GM12878 (cell line): ENCODE results near the gene DSG4. TPM values are rescaled to one million over a fixed set of nuclear protein-coding genes. Genes with fewer than 3 reads are reported as not detected.

Experiments
- ATAC-seq: fragments of 200-7000 bp; cut with Tn5 transposase; 3 replicates; pipeline ENCODE4 v1.9.1; 2020; ENCODE audit warnings: mild to moderate bottlenecking, moderate library complexity
- BruUV-seq: library from RNA; stranded (reverse); fragments of 400-500 nt; replicated peaks from 2 replicates; lab custom pipeline; 2021; lab: Mats Ljungman, UMichigan
- CTCF ChIA-PET: fragments of 300-600 bp; sonication (Branson Sonifier 250); formaldehyde crosslinking; extraction: SDS; loops from one replicate; lab custom pipeline; 2021; ENCODE audit warnings: inconsistent platforms; lab: Yijun Ruan, JAX
- POLR2A ChIA-PET: fragments of 350-600 bp; formaldehyde crosslinking; extraction: SDS; loops from one replicate; lab custom pipeline; 2021; ENCODE audit warnings: inconsistent platforms; lab: Charles Lee
- RAD21 ChIA-PET: fragments of 300-600 bp; sonication (Branson Sonifier 250); formaldehyde crosslinking; loops from one replicate; lab custom pipeline; 2023; ENCODE audit warnings: antibody characterized with exemption; ENCODE audit not compliant: unreplicated experiment; lab: Charles Lee
- SMC1A ChIA-PET: fragments of 300-600 bp; sonication (Branson Sonifier 250); formaldehyde crosslinking; loops from one replicate; lab custom pipeline; 2023; ENCODE audit not compliant: unreplicated experiment, uncharacterized antibody; lab: Charles Lee
- DNase-seq: peaks from one replicate; pipeline ENCODE4 v3.0.0-alpha.2; 2011; ENCODE audit warnings: low read depth, low spot score
- FAIRE-seq: peaks from 3 replicates; lab custom pipeline; 2011; peaks lifted over from hg19 to GRCh38; lab: Jason Lieb, UNC
- H2AFZ ChIP-seq: 2 replicates; pipeline ENCODE4 v1.6.0; 2011; ENCODE audit warnings: low read depth, low read length, control low read depth; ENCODE audit not compliant: control insufficient read depth
- H3K27ac ChIP-seq: 2 replicates; pipeline ENCODE4 v1.5.1; 2011; ENCODE audit warnings: control low read depth; ENCODE audit not compliant: control insufficient read depth, insufficient read depth
- H3K27me3 ChIP-seq, 2 experiments: replicated peaks in 1 of 2; 2 replicates each; pipeline versions ENCODE4 v1.6.0 to v1.6.1; 2011; ENCODE audit warnings: low read length in 1 of 2; ENCODE audit not compliant: control insufficient read depth in 2 of 2, insufficient read depth in 2 of 2
- H3K36me3 ChIP-seq, 2 experiments: 2 replicates each; pipeline ENCODE4 v1.5.1; 2011; ENCODE audit warnings: low read length in 1 of 2; ENCODE audit not compliant: control insufficient read depth in 2 of 2, insufficient read depth in 2 of 2
- H3K4me1 ChIP-seq: 2 replicates; pipeline ENCODE4 v1.6.1; 2011; ENCODE audit warnings: mild to moderate bottlenecking, low read length, moderate library complexity, mixed read lengths; ENCODE audit not compliant: control insufficient read depth, insufficient read depth
- H3K4me2 ChIP-seq: 2 replicates; pipeline ENCODE4 v1.6.0; 2011; ENCODE audit warnings: control low read depth; ENCODE audit not compliant: control insufficient read depth, insufficient read depth
- H3K4me3 ChIP-seq: fragments of 200-600 bp; sonication (generic); 2 replicates; pipeline ENCODE4 v1.5.1; 2016
- H3K79me2 ChIP-seq: 2 replicates; pipeline ENCODE4 v1.6.0; 2011; ENCODE audit warnings: low read length; ENCODE audit not compliant: control insufficient read depth, insufficient read depth
- H3K9ac ChIP-seq: 2 replicates; pipeline ENCODE4 v1.8.0; 2011; ENCODE audit warnings: low read length, control low read depth, mixed read lengths; ENCODE audit not compliant: control insufficient read depth, insufficient read depth
- H3K9me3 ChIP-seq: replicated peaks from 3 replicates; pipeline ENCODE4 v1.5.1; 2011; ENCODE audit warnings: mild to moderate bottlenecking, low read length; ENCODE audit not compliant: control insufficient read depth, insufficient read depth
- H4K20me1 ChIP-seq: 2 replicates; pipeline ENCODE4 v1.6.0; 2011; ENCODE audit not compliant: control insufficient read depth, insufficient read depth
- DPF2 ChIP-seq: fragments of 450-650 bp; IDR thresholded peaks from 2 replicates; pipeline ENCODE4 v1.6.1; 2017; ENCODE audit warnings: mild to moderate bottlenecking
- ESRRA ChIP-seq: IDR thresholded peaks from 2 replicates; pipeline ENCODE4 v1.6.1; 2012; ENCODE audit warnings: mild to moderate bottlenecking, low read length, improper control_type of control experiment
- ETV6 ChIP-seq, 2 experiments: fragments of 450-650 bp in 1 of 2; IDR thresholded peaks in 1 of 2; conservative IDR thresholded peaks in 1 of 2; 2 replicates each; pipeline ENCODE4 v1.6.1; 2014; ENCODE audit warnings: antibody characterized with exemption in 1 of 2, borderline replicate concordance in 1 of 2, low read depth in 1 of 2, mild to moderate bottlenecking in 1 of 2, moderate library complexity in 1 of 2
- EZH2 ChIP-seq: IDR thresholded peaks from 2 replicates; pipeline ENCODE4 v1.6.1; 2012; ENCODE audit warnings: low read depth, mild to moderate bottlenecking, control low read depth, inconsistent platforms, low read length, borderline replicate concordance; ENCODE audit not compliant: control insufficient read depth
- HCFC1 ChIP-seq: fragments of 150-350 bp; IDR thresholded peaks from 2 replicates; pipeline ENCODE4 v1.6.1; 2014; ENCODE audit warnings: low read length
- NBN ChIP-seq: fragments of 450-650 bp; IDR thresholded peaks from 2 replicates; pipeline ENCODE4 v1.6.1; 2016
- NFXL1 ChIP-seq: fragments of 450-650 bp; IDR thresholded peaks from 2 replicates; pipeline ENCODE4 v1.6.1; 2017; ENCODE audit warnings: antibody characterized with exemption, mild to moderate bottlenecking, borderline replicate concordance
- POLR2AphosphoS2 ChIP-seq: IDR thresholded peaks from 2 replicates; pipeline ENCODE4 v1.6.1; 2011; ENCODE audit warnings: low read depth, mild to moderate bottlenecking, low read length, improper control_type of control experiment, moderate library complexity
- SIN3A ChIP-seq: IDR thresholded peaks from 2 replicates; pipeline ENCODE4 v1.6.1; 2012; ENCODE audit warnings: low read depth, low read length, improper control_type of control experiment
- SP1 ChIP-seq: IDR thresholded peaks from one replicate; pipeline ENCODE4 v1.6.1; 2011; ENCODE audit warnings: low read depth, low read length
- STAT1 ChIP-seq: fragments of 450-650 bp; conservative IDR thresholded peaks from 2 replicates; pipeline ENCODE4 v1.6.1; 2014; ENCODE audit warnings: antibody characterized with exemption, mild to moderate bottlenecking
- TCF12 ChIP-seq: IDR thresholded peaks from 2 replicates; pipeline ENCODE4 v1.6.1; 2011; ENCODE audit warnings: low read depth, mild to moderate bottlenecking, low read length
- TCF3 ChIP-seq: IDR thresholded peaks from 2 replicates; pipeline ENCODE4 v1.6.1; 2012; ENCODE audit warnings: low read depth, mild to moderate bottlenecking, low read length, borderline replicate concordance; ENCODE audit not compliant: insufficient read depth
- ZSCAN29 ChIP-seq: fragments of 450-650 bp; IDR thresholded peaks from 2 replicates; pipeline ENCODE4 v1.6.1; 2017; ENCODE audit warnings: mild to moderate bottlenecking, moderate library complexity
- in situ Hi-C: fragments of 300-500 bp; cut with MboI; formaldehyde crosslinking; loops from 9 replicates; pipeline ENCODE4 v1.14.3; 2018; ENCODE audit warnings: mixed read lengths
- intact Hi-C: fragments of 100-400 bp; cut with micrococcal nuclease; formaldehyde crosslinking; loops from one replicate; pipeline ENCODE4 v1.14.2; 2022; ENCODE audit not compliant: unreplicated experiment
- polyA plus RNA-seq, 11 experiments: library from polyadenylated mRNA; depleted of rRNA in 4 of 11; unstranded in 6 of 11; stranded (reverse) in 5 of 11; fragments of >200 nt; fragmentation: Nextera tagmentation in 4 of 11; fragmentation: Illumina TruSeq in 1 of 11; extraction: Ambion mirVana in 4 of 11; extraction: Trizol in 1 of 11; gene quantifications; 1 replicate in 1 of 11; 2 replicates in 10 of 11; pipeline versions ENCODE4 v1.2.1 to v1.2.3, GENCODE V29; 2011 to 2016; ENCODE audit warnings: inconsistent platforms in 2 of 11, missing spikeins in 2 of 11, low read depth in 1 of 11
- total RNA-seq, 4 experiments: library from RNA; depleted of rRNA in 3 of 4; stranded (reverse); fragments of >200 nt in 3 of 4; fragmentation: Illumina TruSeq in 1 of 4; extraction: Trizol in 1 of 4; gene quantifications; 2 replicates each; pipeline versions ENCODE4 v1.2.1 to v1.2.3, GENCODE V29; 2013 to 2021
- TF ChIP-seq, protein P1 (sequence below): IDR thresholded peaks from 2 replicates; pipeline ENCODE4 v1.6.1; 2012; ENCODE audit warnings: low read depth, low read length, improper control_type of control experiment
- TF ChIP-seq, protein P2 (sequence below): IDR thresholded peaks from 2 replicates; pipeline ENCODE4 v1.6.1; 2012; ENCODE audit warnings: low read depth, low read length, improper control_type of control experiment

The DSG4 gene
- total and polyA plus RNA-seq, 10 of the 15 experiments (the other 5 are each of a cell fraction or from before 2014, with no cell fraction given): 0.07 to 0.59 (median 0.17) TPM; not detected in 1

DNA sequence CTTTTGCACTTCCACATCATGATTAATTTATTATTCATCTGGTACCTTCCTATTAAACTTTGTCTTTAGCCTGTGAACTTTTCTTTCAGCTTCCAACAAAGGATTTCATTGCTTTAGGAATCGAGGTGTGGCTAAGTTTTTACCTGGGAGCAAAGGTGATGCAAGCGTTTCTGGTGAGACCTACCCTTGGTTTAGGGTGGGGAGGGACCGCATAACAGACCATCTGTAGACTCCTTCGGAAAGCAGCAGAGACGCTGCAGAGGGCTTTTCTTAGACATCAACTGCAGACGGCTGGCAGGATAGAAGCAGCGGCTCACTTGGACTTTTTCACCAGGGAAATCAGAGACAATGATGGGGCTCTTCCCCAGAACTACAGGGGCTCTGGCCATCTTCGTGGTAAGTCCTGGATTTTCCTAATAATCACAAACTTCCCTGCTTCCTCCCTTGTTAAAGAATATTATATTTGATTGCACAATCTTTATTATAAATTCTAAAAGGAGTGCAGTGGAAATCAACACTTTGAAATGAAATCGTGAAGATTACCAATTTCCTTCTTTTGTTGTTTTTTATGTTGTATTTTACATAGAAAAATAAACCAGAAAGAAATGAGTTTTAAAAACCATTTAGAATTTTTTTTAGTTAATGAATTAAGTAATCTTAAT is 71.1 kb downstream of the DSG4 start, which contains the start of gene DSG3 (continued):
- TF ChIP-seq, protein P1, sequence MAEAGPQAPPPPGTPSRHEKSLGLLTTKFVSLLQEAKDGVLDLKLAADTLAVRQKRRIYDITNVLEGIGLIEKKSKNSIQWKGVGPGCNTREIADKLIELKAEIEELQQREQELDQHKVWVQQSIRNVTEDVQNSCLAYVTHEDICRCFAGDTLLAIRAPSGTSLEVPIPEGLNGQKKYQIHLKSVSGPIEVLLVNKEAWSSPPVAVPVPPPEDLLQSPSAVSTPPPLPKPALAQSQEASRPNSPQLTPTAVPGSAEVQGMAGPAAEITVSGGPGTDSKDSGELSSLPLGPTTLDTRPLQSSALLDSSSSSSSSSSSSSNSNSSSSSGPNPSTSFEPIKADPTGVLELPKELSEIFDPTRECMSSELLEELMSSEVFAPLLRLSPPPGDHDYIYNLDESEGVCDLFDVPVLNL: no peak
- TF ChIP-seq DPF2 (no peak), ZSCAN29 (no peak), EZH2 (no peak), POLR2AphosphoS2 (no peak), HCFC1 (no peak)
- TF ChIP-seq, protein P2, sequence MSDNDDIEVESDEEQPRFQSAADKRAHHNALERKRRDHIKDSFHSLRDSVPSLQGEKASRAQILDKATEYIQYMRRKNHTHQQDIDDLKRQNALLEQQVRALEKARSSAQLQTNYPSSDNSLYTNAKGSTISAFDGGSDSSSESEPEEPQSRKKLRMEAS: no peak

DNA sequence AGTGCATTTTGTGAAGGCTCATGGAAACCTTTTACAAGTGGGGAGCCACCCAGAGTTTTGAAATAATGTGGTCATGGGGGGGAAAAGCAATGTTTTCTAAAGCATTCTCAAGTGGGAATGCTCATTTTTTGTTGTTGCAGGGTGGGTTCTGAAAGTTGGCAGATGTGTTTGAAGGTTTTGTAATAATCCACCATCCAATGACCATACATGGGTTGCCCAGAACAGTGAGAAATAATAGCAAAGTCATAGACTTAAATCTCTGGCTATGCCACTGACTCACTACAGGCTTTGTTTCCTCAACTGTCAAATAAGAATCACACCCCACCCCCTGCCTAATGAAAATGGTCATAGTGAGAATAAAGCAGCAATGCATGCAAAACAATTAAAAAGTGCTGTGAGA is 73.8 kb downstream of the DSG4 start:
- H3K36me3 ChIP-seq: no peaks in the 10 kb centered on the region
- SMC1A ChIA-PET: interaction anchor here (0.7 kb wide), 1 partner anchor 10 kb away, joined by 3 read pairs; no protein-coding TSS in a partner anchor
- FAIRE-seq (no peak), DNase-seq (no peak)
- no peak overlapping the region for H3K9ac ChIP-seq
- no TSS peak for BruUV-seq
- H3K27ac ChIP-seq: no peak overlapping the region
- no peaks in the 10 kb centered on the region for H3K4me1 ChIP-seq
- RAD21 ChIA-PET: no interaction called here
- H4K20me1 ChIP-seq: no peaks in the 10 kb centered on the region
- CTCF ChIA-PET: no interaction called here
- TF ChIP-seq POLR2AphosphoS2 (no peak), TCF12 (no peak), NFXL1 (no peak), NBN (no peak), ESRRA (no peak), STAT1 (no peak), SIN3A (no peak), TCF3 (no peak), ETV6 (conservative IDR thresholded peaks at IDR 0.05 in 1 of 2, IDR thresholded peaks at IDR 0.05 in 1 of 2; ENCODE audit: borderline replicate concordance in 1 of 2, low read depth in 1 of 2) (no peak), SP1 (no peak)
- TF ChIP-seq, all 136 proteins: peak for 0
- Histone ChIP-seq H3K79me2 (no peaks in the 10 kb centered on the region), H3K27me3 (no peaks in the 10 kb centered on the region), H2AFZ (no peak overlapping the region), H3K4me3 (no peak overlapping the region), H3K4me2 (no peak overlapping the region), H3K9me3 (no peaks in the 10 kb centered on the region)
- POLR2A ChIA-PET: no interaction called here
- in situ Hi-C loops: no loop called here
- intact Hi-C loops: no loop called here
- no peak for ATAC-seq
